Astrocyte of the cerebellum (primary cell): ENCODE measurements around the gene ARSJ.

Experiments used
- DNase-seq: peaks from one replicate; pipeline ENCODE4 v3.0.0-alpha.2; 2011; ENCODE audit warnings: low read depth
- H3K4me3 ChIP-seq: 2 replicates; pipeline ENCODE4 v1.5.1; 2011; ENCODE audit warnings: mild to moderate bottlenecking, low read depth, low read length, moderate library complexity
- CTCF ChIP-seq: IDR thresholded peaks from 2 replicates; pipeline ENCODE4 v1.5.1; 2012; ENCODE audit warnings: low read length, low read depth, moderate library complexity, mild to moderate bottlenecking; ENCODE audit errors: missing control alignments
- in situ Hi-C: cut with HindIII; loops from 2 replicates; pipeline ENCODE4 v1.10.0; 2017; ENCODE audit warnings: low sequenced_read_pairs

Gene ARSJ

GRCh38 chr4:113979148-113979904, at the start of gene ARSJ:
ARSJ (minus strand) TSS chr4:113979647; CDS start chr4:113978834, 813 bp downstream.
- peak within 1 kb of the TSS; percentile 81 for H3K4me3 ChIP-seq
- TF ChIP-seq CTCF, result peak; percentile 23
- in situ Hi-C loops, result no loop called here
- DNase-seq, result peak; percentile 74

- H3K4me3 ChIP-seq, result no peak overlapping the region
- TF ChIP-seq CTCF, result no peak
- in situ Hi-C loops, result loop anchor here (5.0 kb wide), 1 partner anchor 44 kb away; no protein-coding TSS in a partner anchor
- DNase-seq, result no peak
Measured at GRCh38 chr4:114028071-114028470, 48.6 kb upstream of the ARSJ start.

- no peak overlapping the region for H3K4me3 ChIP-seq
- no peak for TF ChIP-seq CTCF
- in situ Hi-C loops, result loop anchor here (5.0 kb wide), 1 partner anchor 45 kb away; no protein-coding TSS in a partner anchor
- DNase-seq, result no peak
Measured at GRCh38 chr4:114027596-114027995, 48.1 kb upstream of the ARSJ start.

- in situ Hi-C loops, result loop anchor here (5.0 kb wide), 1 partner anchor 46 kb away; no protein-coding TSS in a partner anchor
- H3K4me3 ChIP-seq, result no peak overlapping the region
- DNase-seq, result no peak
- TF ChIP-seq CTCF, result no peak
Measured at GRCh38 chr4:114026447-114026846, 47.0 kb upstream of the ARSJ start.

GRCh38 chr4:114025176-114025777, 45.8 kb upstream of the ARSJ start:
- in situ Hi-C loops, result loop anchor here (5.0 kb wide), 1 partner anchor 47 kb away; no protein-coding TSS in a partner anchor
- TF ChIP-seq CTCF, result no peak
- no peak overlapping the region for H3K4me3 ChIP-seq
- no peak for DNase-seq

- no peak for DNase-seq
- no peak for TF ChIP-seq CTCF
- H3K4me3 ChIP-seq, result no peak overlapping the region
- in situ Hi-C loops, result no loop called here
Measured at GRCh38 chr4:114021451-114021850, 42.0 kb upstream of the ARSJ start.
